ENCODE results near the gene PDCD2L.

- TF ChIP-seq EP300 (IDR thresholded peaks at IDR 0.05) (no peak), POLR2A (IDR thresholded peaks at IDR 0.05) (no peak)
These were observed 55.4 kb downstream of the PDCD2L start for GRCh38 chr19:34459614-34460013.
